ENCODE measurements around the gene SDE2. TPM values are rescaled to one million over a fixed set of nuclear protein-coding genes. Genes with fewer than 3 reads are reported as not detected.

The SDE2 gene
- total RNA-seq, 4 donors from 2014 or later = 4.4 to 19.2 (median 13.2) TPM

DNA sequence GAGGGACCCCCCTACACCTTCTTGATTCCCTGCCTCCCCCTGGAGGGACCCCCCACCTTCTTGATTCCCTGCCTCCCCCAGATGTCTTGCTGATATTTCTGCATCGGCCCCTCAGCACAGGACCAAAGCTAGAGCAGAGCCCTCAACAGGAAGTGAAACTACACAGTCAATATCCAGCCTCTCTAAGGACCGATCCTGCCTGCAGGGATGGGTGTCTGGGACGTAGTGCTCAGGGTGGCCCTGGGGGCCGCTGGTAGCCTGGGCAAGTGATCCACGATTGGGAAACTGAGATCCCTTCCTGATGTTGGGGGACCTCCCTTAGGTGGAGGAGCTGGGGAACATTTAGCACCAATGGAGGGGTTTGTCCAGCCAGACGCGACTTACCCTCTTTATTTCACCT, 54.2 kb downstream of the SDE2 start:
- H3K9me3 ChIP-seq = no peaks in the 10 kb centered on the region
- DNase-seq = no peak
- H3K36me3 ChIP-seq = no peaks in the 10 kb centered on the region
- intact Hi-C loops (cut with DNase I; ENCODE audit: low total_unique reads) (no loop called here), in situ Hi-C loops (cut with MboI; ENCODE audit: low pct_ligation_motif_present in 1 of 4, low pct_unique_long_range_greater_than_20kb in 1 of 4, low sequenced_read_pairs in 3 of 4) (no loop called here)
- no peak overlapping the region for H3K4me3 ChIP-seq
- no peak overlapping the region for H3K27ac ChIP-seq
- TF ChIP-seq, protein P1, sequence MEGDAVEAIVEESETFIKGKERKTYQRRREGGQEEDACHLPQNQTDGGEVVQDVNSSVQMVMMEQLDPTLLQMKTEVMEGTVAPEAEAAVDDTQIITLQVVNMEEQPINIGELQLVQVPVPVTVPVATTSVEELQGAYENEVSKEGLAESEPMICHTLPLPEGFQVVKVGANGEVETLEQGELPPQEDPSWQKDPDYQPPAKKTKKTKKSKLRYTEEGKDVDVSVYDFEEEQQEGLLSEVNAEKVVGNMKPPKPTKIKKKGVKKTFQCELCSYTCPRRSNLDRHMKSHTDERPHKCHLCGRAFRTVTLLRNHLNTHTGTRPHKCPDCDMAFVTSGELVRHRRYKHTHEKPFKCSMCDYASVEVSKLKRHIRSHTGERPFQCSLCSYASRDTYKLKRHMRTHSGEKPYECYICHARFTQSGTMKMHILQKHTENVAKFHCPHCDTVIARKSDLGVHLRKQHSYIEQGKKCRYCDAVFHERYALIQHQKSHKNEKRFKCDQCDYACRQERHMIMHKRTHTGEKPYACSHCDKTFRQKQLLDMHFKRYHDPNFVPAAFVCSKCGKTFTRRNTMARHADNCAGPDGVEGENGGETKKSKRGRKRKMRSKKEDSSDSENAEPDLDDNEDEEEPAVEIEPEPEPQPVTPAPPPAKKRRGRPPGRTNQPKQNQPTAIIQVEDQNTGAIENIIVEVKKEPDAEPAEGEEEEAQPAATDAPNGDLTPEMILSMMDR (IDR thresholded peaks at IDR 0.05) = no peak
- TF ChIP-seq EP300 (IDR thresholded peaks at IDR 0.05; ENCODE audit: low read depth) (no peak), POLR2AphosphoS5 (IDR thresholded peaks at IDR 0.05) (no peak), POLR2A (IDR thresholded peaks at IDR 0.05) (no peak)
- no peaks in the 10 kb centered on the region for H3K27me3 ChIP-seq
- peaks cover 5 to 11% (median 8%) of the 10 kb centered on the region in 4 donors for H3K4me1 ChIP-seq
- WGBS, 2 donors (ENCODE audit: low coverage in 1 of 2) = 47 to 76% methylated on average over 2 to 7 of the region's 7 CpGs

DNA sequence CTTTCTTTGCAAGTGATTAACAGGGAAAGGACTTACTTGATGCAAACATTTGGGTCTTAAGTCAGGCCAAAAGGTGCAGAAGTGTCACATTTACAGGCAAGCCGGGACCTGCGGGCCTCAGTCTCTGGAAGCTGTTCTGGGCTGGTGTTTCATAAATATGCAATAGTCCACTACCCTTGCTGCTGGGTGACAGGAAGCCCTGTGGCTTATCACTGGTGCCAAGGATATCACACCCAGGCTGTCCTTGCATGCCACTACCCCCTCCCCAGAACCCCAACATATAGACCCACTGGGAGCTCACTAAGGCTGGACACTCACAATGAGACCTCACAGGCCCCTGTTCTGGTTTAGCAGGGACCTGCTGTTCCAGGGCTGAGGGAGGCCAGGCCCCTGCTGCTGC, 54.8 kb downstream of the SDE2 start:
- Histone ChIP-seq H3K4me1 (peaks cover 5 to 11% (median 8%) of the 10 kb centered on the region in 4 donors), H3K4me3 (no peak overlapping the region), H3K27ac (no peak overlapping the region), H3K9me3 (no peaks in the 10 kb centered on the region), H3K27me3 (no peaks in the 10 kb centered on the region), H3K36me3 (no peaks in the 10 kb centered on the region)
- DNase-seq = no peak
- intact Hi-C loops (cut with DNase I; ENCODE audit: low total_unique reads) = no loop called here
- WGBS, 2 donors (ENCODE audit: low coverage in 1 of 2) = 89% methylated on average over 2 of the region's 2 CpGs; no CpG with 5 or more reads in 1 of the 2 donors
- TF ChIP-seq, protein P1 (IDR thresholded peaks at IDR 0.05) = no peak
- TF ChIP-seq POLR2A (IDR thresholded peaks at IDR 0.05) = no peak
- TF ChIP-seq POLR2AphosphoS5 (IDR thresholded peaks at IDR 0.05) = no peak
- TF ChIP-seq EP300 (IDR thresholded peaks at IDR 0.05; ENCODE audit: low read depth) = no peak
- in situ Hi-C loops (cut with MboI; ENCODE audit: low pct_ligation_motif_present in 1 of 4, low pct_unique_long_range_greater_than_20kb in 1 of 4, low sequenced_read_pairs in 3 of 4) = no loop called here

DNA sequence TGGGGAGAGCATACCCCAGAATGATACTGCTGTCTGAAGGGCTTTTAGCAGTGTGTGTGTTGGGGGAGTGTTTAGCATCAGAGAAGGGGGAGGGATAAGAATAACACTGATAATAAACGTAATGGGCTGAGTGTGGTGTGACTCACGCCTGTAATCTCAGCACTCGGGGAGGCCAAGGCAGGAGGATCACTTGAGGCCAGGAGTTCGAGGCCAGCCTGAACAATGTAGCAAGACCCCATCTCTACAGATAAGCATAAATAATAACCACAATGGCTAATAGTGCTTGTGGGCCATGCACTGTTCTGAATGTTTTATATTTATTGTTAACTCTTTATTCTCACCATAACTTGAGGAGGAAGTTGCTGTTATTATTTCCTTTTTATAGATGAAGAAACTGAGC, 55.6 kb downstream of the SDE2 start:
- no peaks in the 10 kb centered on the region for H3K9me3 ChIP-seq
- intact Hi-C loops (cut with DNase I; ENCODE audit: low total_unique reads) = no loop called here
- in situ Hi-C loops (cut with MboI; ENCODE audit: low pct_ligation_motif_present in 1 of 4, low pct_unique_long_range_greater_than_20kb in 1 of 4, low sequenced_read_pairs in 3 of 4) = no loop called here
- DNase-seq = no peak
- TF ChIP-seq POLR2A (IDR thresholded peaks at IDR 0.05) (no peak), POLR2AphosphoS5 (IDR thresholded peaks at IDR 0.05) (no peak), EP300 (IDR thresholded peaks at IDR 0.05; ENCODE audit: low read depth) (no peak)
- TF ChIP-seq, protein P1 (IDR thresholded peaks at IDR 0.05) = no peak
- H3K27me3 ChIP-seq = no peaks in the 10 kb centered on the region
- no peak overlapping the region for H3K4me3 ChIP-seq
- H3K36me3 ChIP-seq = no peaks in the 10 kb centered on the region
- peak overlapping the region in 1 of 4 donors; percentile 77 for H3K27ac ChIP-seq
- peaks cover 5 to 11% (median 8%) of the 10 kb centered on the region in 4 donors for H3K4me1 ChIP-seq
- 88 to 91% methylated on average over 4 of the region's 4 CpGs for WGBS, 2 donors (ENCODE audit: low coverage in 1 of 2)

DNA sequence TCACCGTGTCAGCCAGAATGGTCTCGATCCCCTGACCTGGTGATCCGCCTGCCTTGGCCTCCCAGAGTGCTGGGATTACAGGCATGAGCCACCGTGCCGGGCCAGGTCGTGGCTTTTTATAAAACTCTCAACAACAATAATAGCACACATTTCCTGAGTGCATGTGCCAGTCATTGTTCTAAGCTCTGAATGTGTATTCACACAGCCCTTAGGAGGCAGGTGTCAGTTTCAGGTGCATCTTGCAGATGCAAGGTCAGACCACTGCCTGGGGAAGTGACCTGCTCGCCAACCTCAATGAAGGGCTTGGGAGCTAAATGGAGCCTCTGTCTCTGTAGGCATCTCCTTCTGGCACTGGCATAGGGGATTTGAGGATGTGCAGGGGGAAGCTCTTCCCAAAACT, 56.6 kb downstream of the SDE2 start:
- H3K27me3 ChIP-seq = no peaks in the 10 kb centered on the region
- no peak overlapping the region for H3K4me3 ChIP-seq
- peak overlapping the region in 1 of 4 donors; percentile 77 for H3K27ac ChIP-seq
- intact Hi-C loops (cut with DNase I; ENCODE audit: low total_unique reads) = no loop called here
- in situ Hi-C loops (cut with MboI; ENCODE audit: low pct_ligation_motif_present in 1 of 4, low pct_unique_long_range_greater_than_20kb in 1 of 4, low sequenced_read_pairs in 3 of 4) = no loop called here
- TF ChIP-seq EP300 (IDR thresholded peaks at IDR 0.05; ENCODE audit: low read depth) = no peak
- TF ChIP-seq POLR2AphosphoS5 (IDR thresholded peaks at IDR 0.05) = peak in 1 of 3 donors; percentile 17
- no peak for TF ChIP-seq POLR2A (IDR thresholded peaks at IDR 0.05)
- TF ChIP-seq, protein P1 (IDR thresholded peaks at IDR 0.05) = no peak
- DNase-seq = peak; percentile 50
- WGBS, 2 donors (ENCODE audit: low coverage in 1 of 2) = 64% methylated on average over 7 of the region's 7 CpGs; no CpG with 5 or more reads in 1 of the 2 donors
- H3K36me3 ChIP-seq = no peaks in the 10 kb centered on the region
- H3K9me3 ChIP-seq = no peaks in the 10 kb centered on the region
- peaks cover 5 to 11% (median 8%) of the 10 kb centered on the region in 4 donors for H3K4me1 ChIP-seq

Measured in transverse colon (tissue), 4 donors.